H1 (cell line): ENCODE results near the gene MPHOSPH9. TPM values are rescaled to one million over a fixed set of nuclear protein-coding genes. Genes with fewer than 3 reads are reported as not detected.

Experiments
- CTCF ChIA-PET: fragments of 300-600 bp; sonication (Branson Sonifier 250); formaldehyde crosslinking; loops from one replicate; lab custom pipeline; 2021; ENCODE audit not compliant: partially characterized antibody; lab: Charles Lee
- POLR2A ChIA-PET: fragments of 300-600 bp; sonication (Branson Sonifier 250); formaldehyde crosslinking; loops from one replicate; lab custom pipeline; 2021; ENCODE audit warnings: inconsistent platforms; ENCODE audit not compliant: partially characterized antibody; lab: Charles Lee
- DNase-seq, 2 experiments: peaks; one replicate each; pipeline versions ENCODE4 v3.0.0 to v3.0.0-alpha.2; 2010 to 2022; ENCODE audit warnings: low spot score in 2 of 2, low read depth in 1 of 2, mixed read lengths in 1 of 2
- FAIRE-seq: peaks from 2 replicates; lab custom pipeline; 2011; peaks lifted over from hg19 to GRCh38; lab: Jason Lieb, UNC
- H2AFZ ChIP-seq: 2 replicates; pipeline ENCODE4 v1.8.1; 2012; ENCODE audit warnings: low read length, inconsistent platforms
- H2AK5ac ChIP-seq: 2 replicates; pipeline ENCODE4 v1.6.1; 2013; ENCODE audit warnings: low read depth, low read length
- H2BK120ac ChIP-seq: replicated peaks from 2 replicates; pipeline ENCODE3; 2013; ENCODE audit warnings: low read depth, low read length, inconsistent platforms
- H2BK12ac ChIP-seq: 2 replicates; pipeline ENCODE4 v1.6.1; 2013; ENCODE audit warnings: low read depth, low read length
- H2BK15ac ChIP-seq: 2 replicates; pipeline ENCODE4 v1.6.1; 2013; ENCODE audit warnings: low read length
- H2BK20ac ChIP-seq: 2 replicates; pipeline ENCODE4 v1.6.1; 2013; ENCODE audit warnings: low read length
- H2BK5ac ChIP-seq: 2 replicates; pipeline ENCODE4 v1.6.1; 2013; ENCODE audit warnings: low read depth, low read length
- H3K14ac ChIP-seq: 2 replicates; pipeline ENCODE4 v1.6.1; 2013; ENCODE audit warnings: inconsistent platforms; ENCODE audit not compliant: insufficient read length
- H3K18ac ChIP-seq: 2 replicates; pipeline ENCODE4 v1.6.1; 2013; ENCODE audit warnings: low read length; ENCODE audit errors: extremely low read depth
- H3K23ac ChIP-seq: 2 replicates; pipeline ENCODE4 v1.6.1; 2013; ENCODE audit warnings: inconsistent platforms; ENCODE audit not compliant: insufficient read length
- H3K23me2 ChIP-seq: 2 replicates; pipeline ENCODE4 v1.6.1; 2013; ENCODE audit warnings: low read depth, low read length
- H3K27ac ChIP-seq: 2 replicates; pipeline ENCODE4 v1.6.1; 2011; ENCODE audit warnings: low read depth, low read length, inconsistent platforms
- H3K27me3 ChIP-seq, 4 experiments: replicated peaks in 1 of 4; 1 replicate in 1 of 4; 2 replicates in 3 of 4; pipeline versions ENCODE4 v1.6.1 to v1.8.1; 2011 to 2013; ENCODE audit warnings: low read length in 3 of 4, mild to moderate bottlenecking in 3 of 4, inconsistent platforms in 2 of 4, mixed read lengths in 2 of 4, moderate library complexity in 1 of 4; ENCODE audit not compliant: control insufficient read depth in 3 of 4, insufficient read depth in 3 of 4; ENCODE audit errors: extremely low read depth in 1 of 4
- H3K36me3 ChIP-seq, 4 experiments: 2 replicates each; pipeline versions ENCODE4 v1.6.1 to v1.8.1; 2011 to 2013; ENCODE audit warnings: mild to moderate bottlenecking in 4 of 4, low read length in 3 of 4, moderate library complexity in 2 of 4, control low read depth in 1 of 4, inconsistent platforms in 1 of 4; ENCODE audit not compliant: insufficient read depth in 4 of 4, control insufficient read depth in 2 of 4
- H3K4ac ChIP-seq: replicated peaks from 2 replicates; pipeline ENCODE3; 2013; ENCODE audit warnings: low read length, low read depth, mixed read lengths, inconsistent platforms; ENCODE audit not compliant: insufficient read length
- H3K4me1 ChIP-seq, 4 experiments: replicated peaks in 1 of 4; 1 replicate in 1 of 4; 2 replicates in 3 of 4; pipeline versions ENCODE4 v1.6.1 to v1.8.1; 2011 to 2013; ENCODE audit warnings: low read length in 3 of 4, inconsistent platforms in 2 of 4, mixed read lengths in 1 of 4; ENCODE audit not compliant: insufficient read depth in 4 of 4, control insufficient read depth in 3 of 4
- H3K4me2 ChIP-seq, 2 experiments: 2 replicates each; pipeline versions ENCODE4 v1.6.1 to v1.8.1; 2011 to 2013; ENCODE audit warnings: low read depth in 2 of 2, low read length in 2 of 2, control low read depth in 1 of 2, inconsistent platforms in 1 of 2, mild to moderate bottlenecking in 1 of 2; ENCODE audit not compliant: insufficient read depth in 1 of 2
- H3K4me3 ChIP-seq, 4 experiments: fragments of 200-600, 300-600 bp in 1 of 4; sonication (generic), shearing (Covaris generic), sonication (Bioruptor Twin) in 1 of 4; 2 replicates each; pipeline versions ENCODE4 v1.5.1 to v1.8.1; 2011 to 2016; ENCODE audit warnings: low read length in 4 of 4, low read depth in 3 of 4, control low read depth in 2 of 4, inconsistent platforms in 2 of 4, mild to moderate bottlenecking in 2 of 4, mixed read lengths in 1 of 4, moderate library complexity in 1 of 4; ENCODE audit not compliant: insufficient read depth in 2 of 4; ENCODE audit errors: extremely low read depth in 1 of 4
- H3K56ac ChIP-seq: replicated peaks from 2 replicates; pipeline ENCODE3; 2013; ENCODE audit warnings: low read depth, mild to moderate bottlenecking, mixed read lengths, low read length, inconsistent platforms; ENCODE audit not compliant: insufficient read length
- H3K79me1 ChIP-seq: 2 replicates; pipeline ENCODE4 v1.6.1; 2013; ENCODE audit warnings: low read depth, low read length, control low read depth
- H3K79me2 ChIP-seq, 2 experiments: 2 replicates each; pipeline versions ENCODE4 v1.6.1 to v1.8.1; 2012 to 2013; ENCODE audit warnings: low read length in 2 of 2, mild to moderate bottlenecking in 2 of 2, inconsistent platforms in 1 of 2; ENCODE audit not compliant: insufficient read depth in 2 of 2, control insufficient read depth in 1 of 2
- H3K9ac ChIP-seq, 4 experiments: replicated peaks in 1 of 4; 1 replicate in 1 of 4; 2 replicates in 3 of 4; pipeline versions ENCODE4 v1.6.1 to v1.8.1; 2011 to 2013; ENCODE audit warnings: low read depth in 3 of 4, low read length in 3 of 4, control low read depth in 2 of 4, mild to moderate bottlenecking in 2 of 4, moderate library complexity in 2 of 4, inconsistent platforms in 1 of 4; ENCODE audit errors: extremely low read depth in 1 of 4
- H3K9me3 ChIP-seq, 2 experiments: 2 replicates each; pipeline versions ENCODE4 v1.6.1 to v1.8.1; 2012 to 2013; ENCODE audit warnings: mild to moderate bottlenecking in 2 of 2, moderate library complexity in 2 of 2, control low read depth in 1 of 2, inconsistent platforms in 1 of 2, low read depth in 1 of 2, low read length in 1 of 2, mixed read lengths in 1 of 2; ENCODE audit not compliant: insufficient read depth in 2 of 2
- H4K20me1 ChIP-seq, 2 experiments: replicated peaks in 1 of 2; 2 replicates each; pipeline versions ENCODE3 to v1.8.1; 2011 to 2013; ENCODE audit warnings: inconsistent platforms in 2 of 2, low read length in 2 of 2, mild to moderate bottlenecking in 1 of 2; ENCODE audit not compliant: insufficient read depth in 2 of 2, control insufficient read depth in 1 of 2
- H4K5ac ChIP-seq: 2 replicates; pipeline ENCODE4 v1.6.1; 2013; ENCODE audit warnings: low read length, low read depth, mixed read lengths, inconsistent platforms; ENCODE audit not compliant: insufficient read length
- H4K8ac ChIP-seq: 2 replicates; pipeline ENCODE4 v1.8.0; 2013; ENCODE audit warnings: mild to moderate bottlenecking, moderate library complexity, low read length, inconsistent platforms; ENCODE audit not compliant: insufficient read depth; ENCODE audit errors: extremely low read depth
- H4K91ac ChIP-seq: replicated peaks from 2 replicates; pipeline ENCODE3; 2013; ENCODE audit warnings: low read length, mixed read lengths, inconsistent platforms; ENCODE audit not compliant: insufficient read length
- GABPA ChIP-seq: IDR thresholded peaks from 2 replicates; pipeline ENCODE4 v1.6.1; 2011; ENCODE audit warnings: mild to moderate bottlenecking, low read length, moderate library complexity, borderline replicate concordance; ENCODE audit not compliant: insufficient read depth
- SIX5 ChIP-seq: IDR thresholded peaks from 2 replicates; pipeline ENCODE4 v1.6.1; 2011; ENCODE audit warnings: mild to moderate bottlenecking, low read depth, low read length
- SP1 ChIP-seq: IDR thresholded peaks from 2 replicates; pipeline ENCODE4 v1.6.1; 2011; ENCODE audit warnings: low read depth, low read length
- TAF1 ChIP-seq: IDR thresholded peaks from 2 replicates; pipeline ENCODE4 v1.6.1; 2011; ENCODE audit warnings: mild to moderate bottlenecking, low read depth, low read length
- TAF7 ChIP-seq: optimal IDR thresholded peaks from 2 replicates; pipeline ENCODE3; 2011; ENCODE audit warnings: low read depth, mild to moderate bottlenecking, inconsistent platforms, low read length, moderate library complexity, borderline replicate concordance
- WGBS, 2 experiments: shearing (Covaris generic) in 1 of 2; methylation state at CpG; one replicate each; pipeline versions ENCODE4 v1.1.6 to v1.1.7; 2013 to 2015; ENCODE audit warnings: low lambda C conversion rate in 2 of 2, mixed read lengths in 2 of 2, inconsistent platforms in 1 of 2, low coverage in 1 of 2, missing lambda C conversion rate in 1 of 2; ENCODE audit not compliant: insufficient replicate concordance in 2 of 2, insufficient coverage in 1 of 2, insufficient read length in 1 of 2; ENCODE audit errors: extremely low coverage in 1 of 2, missing lambda C conversion rate in 1 of 2; 5-methylcytosine and 5-hydroxymethylcytosine counted together
- polyA plus RNA-seq, 7 experiments: library from polyadenylated mRNA; depleted of rRNA in 3 of 7; stranded (reverse) in 5 of 7; unstranded in 2 of 7; fragments of >200 nt in 5 of 7; fragments of 200-250 nt in 2 of 7; gene quantifications; 1 replicate in 5 of 7; 2 replicates in 1 of 7; 4 replicates in 1 of 7; pipeline versions ENCODE4 v1.2.1 to v1.2.3, GENCODE V29; 2011 to 2013; ENCODE audit warnings: missing spikeins in 2 of 7, mixed read lengths in 2 of 7
- total RNA-seq: library from RNA; stranded (reverse); fragmentation: NEBNext Ultra II Directional; extraction: Animal tissue kit (Norgen Biotek cat#: 25700); gene quantifications from 2 replicates; pipeline ENCODE4 v1.2.1, GENCODE V29; 2021

The MPHOSPH9 gene
- total and polyA plus RNA-seq, 2 of the 8 experiments (the other 6 are each of a cell fraction or from before 2014, with no cell fraction given): 8.8 to 48.8 TPM

DNA sequence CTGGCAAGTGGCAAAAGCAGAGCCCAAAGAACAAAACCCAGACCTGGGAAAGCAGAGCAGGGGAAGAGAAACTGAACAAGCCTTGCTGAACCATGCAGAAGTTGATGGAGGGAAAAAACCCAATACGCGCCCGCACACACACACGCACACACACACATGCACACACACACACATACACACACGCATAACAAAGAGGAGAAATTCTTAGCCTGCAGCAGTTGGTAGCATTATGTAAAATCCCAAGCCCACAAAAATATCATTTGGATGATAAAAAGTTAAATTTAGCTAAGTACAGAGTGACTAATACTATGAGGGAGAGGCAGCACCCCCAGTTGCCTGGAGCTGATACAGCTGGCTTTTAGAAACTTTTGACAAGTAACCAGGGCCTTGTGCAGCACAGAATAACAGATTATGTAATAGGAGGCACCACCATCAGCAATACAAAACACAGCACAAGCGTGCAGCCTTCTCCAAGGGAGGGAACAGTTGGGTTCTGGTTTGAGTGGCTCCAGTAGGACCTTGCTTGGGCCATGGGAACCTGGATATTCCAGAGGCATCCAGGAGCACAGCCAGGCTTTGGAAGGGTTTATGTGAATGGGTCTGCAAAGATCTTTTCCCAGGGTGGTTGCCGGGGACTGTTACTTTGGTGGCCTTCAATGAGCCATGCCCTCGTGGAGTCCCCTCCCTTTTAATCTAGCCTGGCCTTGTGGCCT is 117.4 kb downstream of the MPHOSPH9 start:
- Histone ChIP-seq H3K79me1 (no peaks in the 10 kb centered on the region), H4K20me1 (peaks cover 0 to 2% of the 10 kb centered on the region in 2 experiments), H3K4ac (no peak overlapping the region), H3K27ac (no peak overlapping the region), H2AFZ (no peak overlapping the region), H3K56ac (no peak overlapping the region), H3K14ac (no peak overlapping the region), H4K5ac (no peak overlapping the region), H3K36me3 (no peaks in the 10 kb centered on the region), H3K18ac (no peak overlapping the region), H4K91ac (no peak overlapping the region), H3K4me3 (no peak overlapping the region), H4K8ac (no peak overlapping the region; the same call in 1 of the 2 replicates), H3K23me2 (no peaks in the 10 kb centered on the region), H2BK15ac (no peak overlapping the region), H2BK12ac (no peak overlapping the region), H2BK120ac (no peak overlapping the region), H3K79me2 (no peaks in the 10 kb centered on the region), H2AK5ac (no peak overlapping the region), H2BK20ac (no peak overlapping the region), H3K4me2 (no peak overlapping the region), H3K9ac (no peak overlapping the region), H3K27me3 (peaks cover 0 to 4% (median 0%) of the 10 kb centered on the region in 4 experiments; a peak in 2 of 7 replicates), H3K23ac (no peak overlapping the region), H2BK5ac (no peak overlapping the region), H3K9me3 (no peaks in the 10 kb centered on the region), H3K4me1 (peaks cover 0 to 3% (median 1%) of the 10 kb centered on the region in 4 experiments; a peak in 2 of 7 replicates)
- FAIRE-seq: no peak
- POLR2A ChIA-PET: interaction anchor here (1.3 kb wide), 1 partner anchor 18 kb away, joined by 3 read pairs; no protein-coding TSS in a partner anchor
- 92% methylated on average over 7 of the region's 8 CpGs; no CpG with 5 or more reads in 1 of the 2 experiments for WGBS, 2 experiments
- DNase-seq: no peak
- CTCF ChIA-PET: interaction anchor here (0.9 to 1.9 kb wide), 4 partner anchors 9 to 18 kb away, joined by 3 to 4 read pairs (median 4); no protein-coding TSS in a partner anchor
- TF ChIP-seq SIX5 (no peak), GABPA (no peak), TAF7 (no peak), SP1 (no peak), TAF1 (no peak)
